Activated naive CD4-positive, alpha-beta T cell treated with anti-CD3 and anti-CD28 coated beads, Interleukin-2, amount 10 ng/mL, durations not matched to agents 7 days and 5 days (primary cell): ENCODE measurements around the gene CTAG1B.

Experiments used
- CTCF ChIA-PET: fragments of 350-600 bp; sonication (Branson Sonifier 250); formaldehyde crosslinking; loops from one replicate; lab custom pipeline; 2021; ENCODE audit warnings: antibody characterized with exemption; lab: Charles Lee
- DNase-seq: peaks from one replicate; pipeline ENCODE4 v3.0.0-alpha.2; 2020
- H3K27ac Mint-ChIP-seq: one replicate; pipeline ENCODE4 v1.8.0; 2021; ENCODE audit warnings: mild to moderate bottlenecking, moderate library complexity, mixed read lengths
- H3K27me3 Mint-ChIP-seq: one replicate; pipeline ENCODE4 v1.8.0; 2021; ENCODE audit warnings: mild to moderate bottlenecking, mixed read lengths
- H3K36me3 Mint-ChIP-seq: one replicate; pipeline ENCODE4 v1.8.0; 2021; ENCODE audit warnings: mixed read lengths
- H3K4me1 Mint-ChIP-seq: one replicate; pipeline ENCODE4 v1.8.0; 2021; ENCODE audit warnings: mixed read lengths
- H3K4me3 Mint-ChIP-seq: one replicate; pipeline ENCODE4 v1.8.0; 2021; ENCODE audit warnings: mild to moderate bottlenecking, moderate library complexity, mixed read lengths
- H3K9me3 Mint-ChIP-seq: one replicate; pipeline ENCODE4 v1.8.0; 2021; ENCODE audit warnings: mixed read lengths

CTAG1B gene

GRCh38 chrX:154605566-154605965, 13.5 kb downstream of the CTAG1B start:
- CTCF ChIA-PET = interaction anchor here (1.5 kb wide), 1 partner anchor 113 kb away, joined by 4 read pairs; no protein-coding TSS in a partner anchor
- H3K36me3 Mint-ChIP-seq = no peaks in the 10 kb centered on the region
- no peaks in the 10 kb centered on the region for H3K9me3 Mint-ChIP-seq

DNA sequence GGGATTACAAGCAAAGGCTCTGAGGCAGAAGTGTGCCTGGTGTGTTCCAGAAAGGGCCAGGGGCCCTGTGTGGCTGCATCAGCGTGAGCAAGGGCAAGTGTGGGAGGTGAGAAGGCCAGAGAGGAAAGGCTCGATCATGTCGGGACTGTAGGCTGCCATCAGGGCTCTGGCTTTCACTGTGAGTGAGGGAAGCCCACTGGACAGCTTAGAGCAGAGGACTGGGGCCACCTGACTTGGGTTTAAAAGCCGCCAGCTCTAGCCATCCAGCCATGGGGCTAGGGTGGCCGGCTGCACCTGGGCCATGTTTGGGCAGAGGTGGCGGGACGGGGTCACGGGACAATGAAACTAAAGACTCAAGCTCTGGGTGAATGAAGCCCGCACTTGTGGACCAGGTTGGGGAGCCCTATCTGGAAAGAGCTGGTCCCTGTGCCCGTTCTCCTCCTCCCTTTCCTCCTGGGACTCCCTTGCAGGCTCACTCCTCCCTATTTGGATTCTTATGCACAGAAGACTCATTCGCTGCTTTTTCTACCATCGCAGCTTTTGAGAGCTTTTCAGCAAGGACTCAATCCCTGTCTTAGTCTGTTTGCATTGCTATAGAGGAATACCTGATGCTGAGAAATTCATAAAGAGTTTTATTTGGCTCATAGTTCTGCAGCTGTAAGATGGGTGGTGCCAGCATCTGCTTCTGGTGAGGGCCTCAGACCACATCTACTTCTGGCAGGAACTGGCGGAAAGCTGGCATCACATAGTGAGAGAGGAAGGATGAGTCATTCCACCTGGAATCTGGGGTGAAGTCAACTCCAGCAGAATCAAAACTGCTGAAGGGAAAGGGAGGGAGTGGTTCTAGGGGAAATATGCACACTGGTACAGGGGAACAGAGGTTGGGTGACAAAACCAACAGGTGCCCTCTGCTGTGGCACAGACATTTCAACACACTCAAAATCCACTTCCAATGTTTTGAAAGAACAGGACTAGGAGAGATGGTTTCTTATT, 15.3 kb downstream of the CTAG1B start:
- no peak overlapping the region for H3K4me3 Mint-ChIP-seq
- DNase-seq = no peak
- CTCF ChIA-PET = no interaction called here
- H3K36me3 Mint-ChIP-seq = no peaks in the 10 kb centered on the region
- H3K9me3 Mint-ChIP-seq = no peaks in the 10 kb centered on the region
- H3K4me1 Mint-ChIP-seq = peaks cover 11% of the 10 kb centered on the region
- no peak overlapping the region for H3K27ac Mint-ChIP-seq
- H3K27me3 Mint-ChIP-seq = peaks cover 19% of the 10 kb centered on the region

More at GRCh38 chrX:154605566-154605965, 13.5 kb downstream of the CTAG1B start:
- Mint-ChIP-seq H3K27ac (no peak overlapping the region), H3K4me3 (no peak overlapping the region), H3K4me1 (peaks cover 11% of the 10 kb centered on the region), H3K27me3 (peaks cover 9% of the 10 kb centered on the region)
- no peak for DNase-seq

DNA sequence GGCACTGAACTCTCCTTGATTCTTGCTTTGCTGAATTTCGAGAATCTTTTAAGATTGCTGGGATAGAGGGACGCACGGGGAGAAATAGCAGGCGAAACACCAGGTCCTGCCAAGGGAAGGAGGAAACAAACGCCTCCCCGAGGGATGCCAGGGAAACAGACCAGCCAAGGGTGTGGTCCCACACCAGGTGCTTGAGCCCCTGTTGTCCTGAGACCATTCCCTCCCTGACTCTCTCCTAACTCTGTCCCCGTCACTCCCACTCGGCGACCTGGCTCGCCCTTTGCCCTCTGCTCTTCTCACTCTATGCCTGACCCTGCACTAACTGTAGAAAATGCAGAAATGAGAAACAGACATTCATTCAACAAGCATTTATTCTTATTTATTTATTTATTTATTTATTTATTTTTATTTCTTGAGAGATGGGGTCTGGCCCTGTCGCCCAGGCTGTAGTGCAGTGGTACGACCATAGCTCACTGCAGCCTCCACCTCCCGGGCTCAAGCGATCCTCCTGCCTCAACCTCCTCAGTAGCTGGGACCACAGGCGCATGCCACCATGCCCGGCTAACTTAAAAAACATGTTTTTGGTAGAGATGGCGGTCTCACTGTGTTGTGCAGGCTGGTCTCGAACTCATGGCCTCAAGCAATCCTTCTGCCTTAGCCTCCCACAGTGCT, 16.2 kb downstream of the CTAG1B start:
- peaks cover 19% of the 10 kb centered on the region for H3K27me3 Mint-ChIP-seq
- DNase-seq = no peak
- H3K4me1 Mint-ChIP-seq = peaks cover 11% of the 10 kb centered on the region
- H3K4me3 Mint-ChIP-seq = no peak overlapping the region
- CTCF ChIA-PET = no interaction called here
- no peaks in the 10 kb centered on the region for H3K9me3 Mint-ChIP-seq
- no peaks in the 10 kb centered on the region for H3K36me3 Mint-ChIP-seq
- no peak overlapping the region for H3K27ac Mint-ChIP-seq

GRCh38 chrX:154602226-154602625, 16.9 kb downstream of the CTAG1B start:
- Mint-ChIP-seq H3K9me3 (peaks cover 1% of the 10 kb centered on the region), H3K4me1 (peaks cover 11% of the 10 kb centered on the region), H3K4me3 (no peak overlapping the region), H3K27me3 (peaks cover 19% of the 10 kb centered on the region), H3K27ac (no peak overlapping the region), H3K36me3 (no peaks in the 10 kb centered on the region)
- no peak for DNase-seq
- CTCF ChIA-PET = no interaction called here

- CTCF ChIA-PET = no interaction called here
- no peaks in the 10 kb centered on the region for H3K36me3 Mint-ChIP-seq
- H3K9me3 Mint-ChIP-seq = peaks cover 1% of the 10 kb centered on the region
- H3K27ac Mint-ChIP-seq = no peak overlapping the region
- no peak for DNase-seq
- H3K27me3 Mint-ChIP-seq = peaks cover 19% of the 10 kb centered on the region
- H3K4me3 Mint-ChIP-seq = no peak overlapping the region
- H3K4me1 Mint-ChIP-seq = no peaks in the 10 kb centered on the region
Measured at GRCh38 chrX:154600759-154601374, 18.2 kb downstream of the CTAG1B start.

- CTCF ChIA-PET = no interaction called here
- H3K4me3 Mint-ChIP-seq = no peak overlapping the region
Measured at GRCh38 chrX:154599531-154599930, 19.6 kb downstream of the CTAG1B start.

GRCh38 chrX:154598656-154599055, 20.4 kb downstream of the CTAG1B start:
- no peak overlapping the region for H3K4me3 Mint-ChIP-seq
- no peaks in the 10 kb centered on the region for H3K36me3 Mint-ChIP-seq
- peaks cover 1% of the 10 kb centered on the region for H3K9me3 Mint-ChIP-seq
- H3K27ac Mint-ChIP-seq = no peak overlapping the region
- DNase-seq = no peak
- CTCF ChIA-PET = no interaction called here
- H3K4me1 Mint-ChIP-seq = no peaks in the 10 kb centered on the region
- H3K27me3 Mint-ChIP-seq = peaks cover 31% of the 10 kb centered on the region

More at GRCh38 chrX:154599531-154599930, 19.6 kb downstream of the CTAG1B start:
- H3K27me3 Mint-ChIP-seq = peaks cover 30% of the 10 kb centered on the region
- H3K4me1 Mint-ChIP-seq = no peaks in the 10 kb centered on the region
- H3K27ac Mint-ChIP-seq = no peak overlapping the region
- peaks cover 1% of the 10 kb centered on the region for H3K9me3 Mint-ChIP-seq
- no peaks in the 10 kb centered on the region for H3K36me3 Mint-ChIP-seq
- no peak for DNase-seq

- no peaks in the 10 kb centered on the region for H3K36me3 Mint-ChIP-seq
- no peaks in the 10 kb centered on the region for H3K4me1 Mint-ChIP-seq
- peaks cover 41% of the 10 kb centered on the region for H3K27me3 Mint-ChIP-seq
- DNase-seq = no peak
- H3K27ac Mint-ChIP-seq = no peak overlapping the region
- CTCF ChIA-PET = no interaction called here
- no peak overlapping the region for H3K4me3 Mint-ChIP-seq
- H3K9me3 Mint-ChIP-seq = peaks cover 1% of the 10 kb centered on the region
Measured at GRCh38 chrX:154597221-154597620, 21.9 kb downstream of the CTAG1B start.

- H3K4me3 Mint-ChIP-seq = no peak overlapping the region
- H3K27ac Mint-ChIP-seq = no peak overlapping the region
- CTCF ChIA-PET = interaction anchor here (0.7 to 1.1 kb wide), 2 partner anchors 116 to 152 kb away, joined by 5 read pairs; no protein-coding TSS in a partner anchor
- H3K4me1 Mint-ChIP-seq = no peaks in the 10 kb centered on the region
- no peaks in the 10 kb centered on the region for H3K36me3 Mint-ChIP-seq
- H3K9me3 Mint-ChIP-seq = peaks cover 1% of the 10 kb centered on the region
- DNase-seq = no peak
- H3K27me3 Mint-ChIP-seq = peaks cover 43% of the 10 kb centered on the region
Measured at GRCh38 chrX:154596290-154596929, 22.7 kb downstream of the CTAG1B start.

GRCh38 chrX:154595559-154596249, 23.4 kb downstream of the CTAG1B start:
- no peak overlapping the region for H3K27ac Mint-ChIP-seq
- no peak for DNase-seq
- no peaks in the 10 kb centered on the region for H3K4me1 Mint-ChIP-seq
- H3K36me3 Mint-ChIP-seq = no peaks in the 10 kb centered on the region
- peaks cover 43% of the 10 kb centered on the region for H3K27me3 Mint-ChIP-seq
- peaks cover 1% of the 10 kb centered on the region for H3K9me3 Mint-ChIP-seq
- no peak overlapping the region for H3K4me3 Mint-ChIP-seq
- CTCF ChIA-PET = interaction anchor here (0.7 to 1.1 kb wide), 2 partner anchors 117 to 153 kb away, joined by 5 read pairs; no protein-coding TSS in a partner anchor

GRCh38 chrX:154594491-154594890, 24.6 kb downstream of the CTAG1B start:
- H3K27ac Mint-ChIP-seq = no peak overlapping the region
- H3K4me1 Mint-ChIP-seq = no peaks in the 10 kb centered on the region
- DNase-seq = no peak
- peaks cover 35% of the 10 kb centered on the region for H3K27me3 Mint-ChIP-seq
- no peak overlapping the region for H3K4me3 Mint-ChIP-seq
- H3K9me3 Mint-ChIP-seq = peaks cover 1% of the 10 kb centered on the region
- no peaks in the 10 kb centered on the region for H3K36me3 Mint-ChIP-seq
- CTCF ChIA-PET = interaction anchor here (1.5 kb wide), 1 partner anchor 18 kb away, joined by 3 read pairs; no protein-coding TSS in a partner anchor

DNA sequence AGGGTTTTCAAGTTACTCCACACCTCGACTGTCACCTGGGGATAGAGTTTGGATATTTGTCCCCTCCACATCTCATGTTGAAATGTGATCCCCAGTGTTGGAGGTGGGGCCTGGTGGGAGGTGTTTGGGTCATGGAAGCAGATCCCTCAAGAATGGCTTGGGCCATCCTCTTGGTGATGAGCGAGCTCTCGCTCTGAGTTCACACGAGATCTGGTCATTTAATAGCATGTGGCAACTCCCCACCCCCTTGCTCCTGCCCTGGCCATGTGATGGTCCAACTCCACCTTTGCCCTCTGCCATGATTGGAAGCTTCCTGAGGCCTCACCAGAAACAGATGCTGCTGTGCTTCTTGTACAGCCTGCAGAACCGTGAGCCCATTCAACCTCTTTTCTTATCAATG, 25.9 kb downstream of the CTAG1B start:
- CTCF ChIA-PET = interaction anchor here (1.3 to 1.5 kb wide), 2 partner anchors 19 to 156 kb away, joined by 3 to 5 read pairs; no protein-coding TSS in a partner anchor
- peaks cover 34% of the 10 kb centered on the region for H3K27me3 Mint-ChIP-seq
- DNase-seq = no peak
- H3K4me3 Mint-ChIP-seq = no peak overlapping the region
- peaks cover 1% of the 10 kb centered on the region for H3K9me3 Mint-ChIP-seq
- no peaks in the 10 kb centered on the region for H3K36me3 Mint-ChIP-seq
- H3K4me1 Mint-ChIP-seq = no peaks in the 10 kb centered on the region
- no peak overlapping the region for H3K27ac Mint-ChIP-seq

GRCh38 chrX:154592505-154592904, 26.6 kb downstream of the CTAG1B start:
- CTCF ChIA-PET = interaction anchor here (1.3 kb wide), 1 partner anchor 157 kb away, joined by 5 read pairs; no protein-coding TSS in a partner anchor
- Mint-ChIP-seq H3K4me1 (no peaks in the 10 kb centered on the region), H3K4me3 (no peak overlapping the region), H3K27me3 (peaks cover 34% of the 10 kb centered on the region), H3K27ac (no peak overlapping the region), H3K9me3 (no peaks in the 10 kb centered on the region), H3K36me3 (no peaks in the 10 kb centered on the region)
- no peak for DNase-seq
